NCI-H2227 (cell line): ENCODE data around the gene LPGAT1.
"Not testable (repeated sequence)": the region's sequence is repeated elsewhere in the genome, so short reads cannot be mapped to it uniquely, and the experiment has no call there.

ENCODE experiments used
- DNase-seq: peaks from one replicate; lab custom pipeline; 2025; ENCODE audit not compliant: unreplicated experiment; lab: John Stamatoyannopoulos, UW

LPGAT1 gene

GRCh38 chr1:211830328-211831142, at the start of gene LPGAT1:
Gene LPGAT1, minus strand, starts transcription at chr1:211830763. Its CDS starts 1,467 bp downstream, at chr1:211829296.
- peak; percentile 87 for DNase-seq

- no peak for DNase-seq
Measured at GRCh38 chr1:211879475-211879874, 48.9 kb upstream of the LPGAT1 start.

GRCh38 chr1:211876851-211877590, 46.5 kb upstream of the LPGAT1 start:
- DNase-seq = no peak

- no peak for DNase-seq
Measured at GRCh38 chr1:211875541-211875940, 45.0 kb upstream of the LPGAT1 start.

GRCh38 chr1:211874521-211875347, 44.2 kb upstream of the LPGAT1 start:
- no peak for DNase-seq

GRCh38 chr1:211873731-211874130, 43.2 kb upstream of the LPGAT1 start:
- DNase-seq = not testable (repeated sequence)

- no peak for DNase-seq
Measured at GRCh38 chr1:211870156-211870555, 39.6 kb upstream of the LPGAT1 start.

- no peak for DNase-seq
Measured at GRCh38 chr1:211865180-211865579, 34.6 kb upstream of the LPGAT1 start.

GRCh38 chr1:211859405-211859804, 28.8 kb upstream of the LPGAT1 start:
- no peak for DNase-seq

GRCh38 chr1:211851174-211851573, 20.6 kb upstream of the LPGAT1 start:
- no peak for DNase-seq

GRCh38 chr1:211843507-211844298, 13.1 kb upstream of the LPGAT1 start:
- DNase-seq = no peak

- DNase-seq = no peak
Measured at GRCh38 chr1:211843018-211843417, 12.5 kb upstream of the LPGAT1 start.

GRCh38 chr1:211842518-211842917, 12.0 kb upstream of the LPGAT1 start:
- DNase-seq = no peak

GRCh38 chr1:211839106-211839505, 8.5 kb upstream of the LPGAT1 start:
- no peak for DNase-seq

GRCh38 chr1:211833174-211833820, 2.7 kb upstream of the LPGAT1 start:
- DNase-seq = no peak

GRCh38 chr1:211832661-211833060, 2.1 kb upstream of the LPGAT1 start:
- no peak for DNase-seq

- DNase-seq = peak; percentile 19
Measured at GRCh38 chr1:211831558-211832323, 1.2 kb upstream of the LPGAT1 start.

- DNase-seq = no peak
Measured at GRCh38 chr1:211830055-211830327, 572 bp downstream of the LPGAT1 start.

- peak; percentile 48 for DNase-seq
Measured at GRCh38 chr1:211829343-211830054, 1.1 kb downstream of the LPGAT1 start.
